Mammary epithelial cell (primary cell): ENCODE measurements around the gene ROR1.

Source experiments
- EZH2 ChIP-seq: IDR thresholded peaks from 2 replicates; pipeline ENCODE4 v1.6.1; 2012; ENCODE audit warnings: low read length, inconsistent platforms, borderline replicate concordance
- TF ChIP-seq, protein P1 (sequence below), 2 donors: IDR thresholded peaks in 1 of 2; conservative IDR thresholded peaks in 1 of 2; 2 replicates each; pipeline ENCODE4 v1.5.1; 2011 to 2012; ENCODE audit warnings: inconsistent platforms in 2 of 2, low read length in 2 of 2, mild to moderate bottlenecking in 2 of 2, control low read depth in 1 of 2, low read depth in 1 of 2; ENCODE audit not compliant: insufficient read depth in 1 of 2; ENCODE audit errors: extremely low read depth in 1 of 2

- TF ChIP-seq, protein P1, sequence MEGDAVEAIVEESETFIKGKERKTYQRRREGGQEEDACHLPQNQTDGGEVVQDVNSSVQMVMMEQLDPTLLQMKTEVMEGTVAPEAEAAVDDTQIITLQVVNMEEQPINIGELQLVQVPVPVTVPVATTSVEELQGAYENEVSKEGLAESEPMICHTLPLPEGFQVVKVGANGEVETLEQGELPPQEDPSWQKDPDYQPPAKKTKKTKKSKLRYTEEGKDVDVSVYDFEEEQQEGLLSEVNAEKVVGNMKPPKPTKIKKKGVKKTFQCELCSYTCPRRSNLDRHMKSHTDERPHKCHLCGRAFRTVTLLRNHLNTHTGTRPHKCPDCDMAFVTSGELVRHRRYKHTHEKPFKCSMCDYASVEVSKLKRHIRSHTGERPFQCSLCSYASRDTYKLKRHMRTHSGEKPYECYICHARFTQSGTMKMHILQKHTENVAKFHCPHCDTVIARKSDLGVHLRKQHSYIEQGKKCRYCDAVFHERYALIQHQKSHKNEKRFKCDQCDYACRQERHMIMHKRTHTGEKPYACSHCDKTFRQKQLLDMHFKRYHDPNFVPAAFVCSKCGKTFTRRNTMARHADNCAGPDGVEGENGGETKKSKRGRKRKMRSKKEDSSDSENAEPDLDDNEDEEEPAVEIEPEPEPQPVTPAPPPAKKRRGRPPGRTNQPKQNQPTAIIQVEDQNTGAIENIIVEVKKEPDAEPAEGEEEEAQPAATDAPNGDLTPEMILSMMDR (conservative IDR thresholded peaks at IDR 0.05 in 1 of 2, IDR thresholded peaks at IDR 0.05 in 1 of 2; ENCODE audit: extremely low read depth in 1 of 2, insufficient read depth in 1 of 2, low read depth in 1 of 2, low read length in 2 of 2): no peak
- no peak for TF ChIP-seq EZH2
Measured at GRCh38 chr1:64116537-64116936, 342.7 kb downstream of the ROR1 start.
